BLaER1 (cell line): ENCODE data around the gene RNASE8.

Experiments
- H3K27ac ChIP-seq: shearing (Covaris generic); formaldehyde crosslinking; 2 replicates; pipeline ENCODE4 v1.8.1; 2022
- H3K27me3 ChIP-seq: shearing (Covaris generic); formaldehyde crosslinking; 2 replicates; pipeline ENCODE4 v1.8.1; 2022
- H3K36me3 ChIP-seq: shearing (Covaris generic); formaldehyde crosslinking; 2 replicates; pipeline ENCODE4 v1.8.1; 2022
- H3K4me1 ChIP-seq: shearing (Covaris generic); formaldehyde crosslinking; 2 replicates; pipeline ENCODE4 v1.8.1; 2022
- H3K4me2 ChIP-seq: shearing (Covaris generic); formaldehyde crosslinking; 2 replicates; pipeline ENCODE4 v1.8.1; 2022
- H3K4me3 ChIP-seq: shearing (Covaris generic); formaldehyde crosslinking; 2 replicates; pipeline ENCODE4 v1.8.1; 2022
- H3K9ac ChIP-seq: shearing (Covaris generic); formaldehyde crosslinking; 2 replicates; pipeline ENCODE4 v1.8.1; 2022
- H3K9me3 ChIP-seq: shearing (Covaris generic); formaldehyde crosslinking; 2 replicates; pipeline ENCODE4 v1.8.1; 2022
- H4K20me1 ChIP-seq: shearing (Covaris generic); formaldehyde crosslinking; 2 replicates; pipeline ENCODE4 v1.8.1; 2022
- Cebpa-rat ChIP-seq: shearing (Covaris generic); IDR thresholded peaks from 2 replicates; pipeline ENCODE4 v1.8.1; 2022

Gene RNASE8

GRCh38 chr14:21071225-21072030 lies 13.8 kb downstream of the RNASE8 start:
- Histone ChIP-seq H3K9ac (peak overlapping the region; percentile 80), H3K27ac (peak overlapping the region; percentile 87), H3K27me3 (peaks cover 16% of the 10 kb centered on the region), H4K20me1 (no peaks in the 10 kb centered on the region), H3K4me3 (peak overlapping the region; percentile 80), H3K9me3 (no peaks in the 10 kb centered on the region), H3K4me1 (peaks cover 51% of the 10 kb centered on the region), H3K4me2 (peak overlapping the region; percentile 88), H3K36me3 (peaks cover 20% of the 10 kb centered on the region)
- TF ChIP-seq Cebpa-rat: no peak

DNA sequence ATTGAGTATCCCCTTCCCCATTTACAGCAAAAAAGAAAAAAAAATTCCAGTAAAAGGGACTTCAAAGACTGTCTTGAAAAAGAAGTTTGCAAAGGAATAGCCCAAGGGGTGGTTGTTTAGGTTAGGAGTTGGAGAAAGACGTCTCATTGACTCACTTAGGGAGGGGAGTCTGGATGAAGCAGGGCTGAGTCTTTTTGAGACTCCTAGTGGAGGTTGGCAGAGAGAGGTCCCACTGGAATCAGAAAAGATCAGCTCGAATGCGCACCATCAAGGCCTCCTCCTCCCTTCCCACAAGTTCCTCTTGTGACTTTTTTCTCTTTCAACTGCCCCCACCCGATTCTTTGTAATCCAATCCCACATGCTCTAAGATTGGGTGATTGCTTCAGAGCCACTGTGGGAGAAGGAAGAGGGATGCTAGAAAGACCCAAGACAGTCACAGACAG lies 14.4 kb downstream of the RNASE8 start:
- Histone ChIP-seq H3K4me3 (peak overlapping the region; percentile 80), H3K27ac (peak overlapping the region; percentile 87), H3K9me3 (no peaks in the 10 kb centered on the region), H3K4me2 (peak overlapping the region; percentile 88), H3K27me3 (peaks cover 16% of the 10 kb centered on the region), H3K36me3 (peaks cover 24% of the 10 kb centered on the region), H3K9ac (peak overlapping the region; percentile 80), H4K20me1 (no peaks in the 10 kb centered on the region), H3K4me1 (peaks cover 51% of the 10 kb centered on the region)
- peak; percentile 69 for TF ChIP-seq Cebpa-rat

- H3K4me3 ChIP-seq: peak overlapping the region; percentile 80
- H3K36me3 ChIP-seq: peaks cover 24% of the 10 kb centered on the region
- H3K4me1 ChIP-seq: peaks cover 51% of the 10 kb centered on the region
- H3K27me3 ChIP-seq: peaks cover 16% of the 10 kb centered on the region
- H3K4me2 ChIP-seq: peak overlapping the region; percentile 88
- H4K20me1 ChIP-seq: no peaks in the 10 kb centered on the region
- TF ChIP-seq Cebpa-rat: no peak
- peak overlapping the region; percentile 87 for H3K27ac ChIP-seq
- H3K9ac ChIP-seq: peak overlapping the region; percentile 80; the same call in 1 of the 2 replicates
- H3K9me3 ChIP-seq: no peaks in the 10 kb centered on the region
Measured at GRCh38 chr14:21072781-21073339, 15.2 kb downstream of the RNASE8 start.

DNA sequence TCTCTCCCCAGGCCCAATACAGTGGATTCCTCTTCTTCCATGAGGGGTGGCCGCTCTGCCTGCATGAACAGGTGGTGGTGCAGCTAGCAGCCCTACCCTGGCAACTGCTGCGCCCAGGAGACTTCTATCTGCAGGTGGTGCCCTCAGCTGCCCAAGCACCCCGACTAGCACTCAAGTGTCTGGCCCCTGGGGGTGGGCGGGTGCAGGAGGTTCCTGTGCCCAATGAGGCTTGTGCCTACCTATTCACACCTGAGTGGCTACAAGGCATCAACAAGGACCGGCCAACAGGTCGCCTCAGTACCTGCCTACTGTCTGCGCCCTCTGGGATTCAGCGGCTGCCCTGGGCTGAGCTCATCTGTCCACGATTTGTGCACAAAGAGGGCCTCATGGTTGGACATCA lies 16.3 kb downstream of the RNASE8 start:
- Histone ChIP-seq H3K36me3 (peaks cover 35% of the 10 kb centered on the region), H3K4me3 (no peak overlapping the region), H3K9ac (no peak overlapping the region), H4K20me1 (no peaks in the 10 kb centered on the region), H3K9me3 (no peaks in the 10 kb centered on the region), H3K27me3 (peaks cover 10% of the 10 kb centered on the region), H3K27ac (0 out of 2 replicates have a peak overlapping the region, but pooled peaks have one; percentile 87), H3K4me1 (peaks cover 45% of the 10 kb centered on the region), H3K4me2 (no peak overlapping the region; the same call in 1 of the 2 replicates)
- TF ChIP-seq Cebpa-rat: no peak

- H3K9ac ChIP-seq: peak overlapping the region; percentile 3; the same call in 1 of the 2 replicates
- no peak for TF ChIP-seq Cebpa-rat
- H3K4me3 ChIP-seq: no peak overlapping the region
- H3K4me1 ChIP-seq: peaks cover 44% of the 10 kb centered on the region
- H4K20me1 ChIP-seq: no peaks in the 10 kb centered on the region
- peak overlapping the region; percentile 87; the same call in 1 of the 2 replicates for H3K27ac ChIP-seq
- peaks cover 42% of the 10 kb centered on the region for H3K36me3 ChIP-seq
- no peaks in the 10 kb centered on the region for H3K9me3 ChIP-seq
- no peak overlapping the region for H3K4me2 ChIP-seq
- H3K27me3 ChIP-seq: peaks cover 3% of the 10 kb centered on the region
Measured at GRCh38 chr14:21074398-21075272, 17.0 kb downstream of the RNASE8 start.

GRCh38 chr14:21075719-21076437 lies 18.3 kb downstream of the RNASE8 start:
- H3K9me3 ChIP-seq: no peaks in the 10 kb centered on the region
- H3K36me3 ChIP-seq: peaks cover 52% of the 10 kb centered on the region
- no peak overlapping the region for H3K9ac ChIP-seq
- H3K27me3 ChIP-seq: no peaks in the 10 kb centered on the region
- H3K4me2 ChIP-seq: no peak overlapping the region
- H3K4me3 ChIP-seq: no peak overlapping the region
- H3K4me1 ChIP-seq: peaks cover 41% of the 10 kb centered on the region
- H3K27ac ChIP-seq: no peak overlapping the region
- no peaks in the 10 kb centered on the region for H4K20me1 ChIP-seq
- no peak for TF ChIP-seq Cebpa-rat

- no peak overlapping the region for H3K9ac ChIP-seq
- H4K20me1 ChIP-seq: no peaks in the 10 kb centered on the region
- H3K27me3 ChIP-seq: no peaks in the 10 kb centered on the region
- no peak overlapping the region for H3K4me2 ChIP-seq
- H3K27ac ChIP-seq: no peak overlapping the region
- H3K9me3 ChIP-seq: no peaks in the 10 kb centered on the region
- TF ChIP-seq Cebpa-rat: no peak
- no peak overlapping the region for H3K4me3 ChIP-seq
- H3K4me1 ChIP-seq: peaks cover 31% of the 10 kb centered on the region
- H3K36me3 ChIP-seq: peaks cover 70% of the 10 kb centered on the region
Measured at GRCh38 chr14:21077672-21078071, 20.1 kb downstream of the RNASE8 start.

DNA sequence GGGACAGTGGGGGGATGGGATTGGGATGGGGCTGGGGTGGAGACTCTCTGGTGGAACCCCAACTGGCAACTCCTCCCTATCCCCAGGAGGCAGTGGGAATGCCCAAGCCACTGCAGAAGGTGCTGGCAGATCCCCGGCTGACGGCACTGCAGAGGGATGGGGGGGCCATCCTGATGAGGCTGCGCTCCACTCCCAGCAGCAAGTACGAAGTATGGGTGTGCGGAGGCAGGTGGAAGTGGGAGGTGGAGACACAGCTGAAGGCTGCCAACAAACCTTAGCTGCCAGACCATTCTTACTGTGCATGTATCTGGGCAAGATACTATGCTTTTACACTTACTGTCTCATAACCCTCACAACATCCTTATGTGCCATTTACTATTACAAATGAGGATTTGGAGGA lies 20.7 kb downstream of the RNASE8 start:
- no peak overlapping the region for H3K27ac ChIP-seq
- no peak for TF ChIP-seq Cebpa-rat

DNA sequence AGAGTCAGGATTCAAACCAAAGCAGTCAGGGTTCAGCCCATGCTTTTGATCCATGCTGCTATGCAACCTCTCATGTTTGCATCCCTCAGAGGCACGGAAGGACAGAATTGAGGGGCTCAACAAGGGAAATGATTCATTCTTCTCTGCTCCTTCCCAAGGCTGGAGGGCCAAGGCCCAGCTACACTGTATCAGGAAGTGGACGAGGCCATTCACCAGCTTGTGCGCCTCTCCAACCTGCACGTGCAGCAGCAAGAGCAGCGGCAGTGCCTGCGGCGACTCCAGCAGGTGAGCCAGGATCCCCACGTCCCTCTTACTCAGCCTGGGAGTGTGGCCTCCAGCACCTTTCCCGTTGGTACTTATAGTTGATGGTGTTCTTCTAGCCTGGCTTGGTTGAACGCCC lies 21.1 kb downstream of the RNASE8 start:
- Histone ChIP-seq H3K4me1 (peaks cover 20% of the 10 kb centered on the region), H3K9ac (no peak overlapping the region), H3K4me2 (no peak overlapping the region), H4K20me1 (no peaks in the 10 kb centered on the region), H3K9me3 (no peaks in the 10 kb centered on the region), H3K27ac (no peak overlapping the region), H3K4me3 (no peak overlapping the region), H3K36me3 (peaks cover 78% of the 10 kb centered on the region), H3K27me3 (no peaks in the 10 kb centered on the region)
- no peak for TF ChIP-seq Cebpa-rat

More for the DNA sequence above, 20.7 kb downstream of the RNASE8 start:
- Histone ChIP-seq H3K36me3 (peaks cover 76% of the 10 kb centered on the region), H3K27me3 (no peaks in the 10 kb centered on the region), H3K4me3 (no peak overlapping the region), H4K20me1 (no peaks in the 10 kb centered on the region), H3K9me3 (no peaks in the 10 kb centered on the region), H3K4me2 (no peak overlapping the region), H3K4me1 (peaks cover 25% of the 10 kb centered on the region), H3K9ac (no peak overlapping the region)
